HepG2 (cell line): Measurements from ENCODE around the gene VIT. TPM values are rescaled to one million over a fixed set of nuclear protein-coding genes. Genes with fewer than 3 reads are reported as not detected.

Source experiments
- ATAC-seq: fragments of 200-7000 bp; cut with Tn5 transposase; 3 replicates; pipeline ENCODE4 v1.9.1; 2020; ENCODE audit warnings: mild to moderate bottlenecking, moderate library complexity
- BruUV-seq: library from RNA; stranded (reverse); fragments of 400-500 nt; replicated peaks from 2 replicates; lab custom pipeline; 2021; lab: Mats Ljungman, UMichigan
- CTCF ChIA-PET: fragments of 300-600 bp; formaldehyde crosslinking; extraction: SDS; loops from one replicate; lab custom pipeline; 2021; ENCODE audit warnings: low total read pairs, inconsistent platforms, low intra/inter-chr PET ratio; lab: Yijun Ruan, JAX
- POLR2A ChIA-PET: fragments of 350-600 bp; sonication (Branson Sonifier 250); formaldehyde crosslinking; loops from one replicate; lab custom pipeline; 2020; ENCODE audit warnings: antibody characterized with exemption, inconsistent platforms; lab: Yijun Ruan, JAX
- DNase-seq: peaks from one replicate; pipeline ENCODE4 v3.0.0-alpha.2; 2015; ENCODE audit warnings: low spot score
- FAIRE-seq: peaks from 3 replicates; lab custom pipeline; 2011; peaks lifted over from hg19 to GRCh38; lab: Jason Lieb, UNC
- H2AFZ ChIP-seq: one replicate; pipeline ENCODE4 v1.6.1; 2011; ENCODE audit warnings: low read length, inconsistent platforms
- H3K27ac ChIP-seq: fragments of 300-600 bp; 3 replicates; pipeline ENCODE4 v1.8.0; 2011; ENCODE audit warnings: mixed run types, mild to moderate bottlenecking, mixed read lengths, low read length, inconsistent platforms; ENCODE audit not compliant: insufficient read depth; ENCODE audit errors: extremely low read length
- H3K27me3 ChIP-seq, 2 experiments: fragments of 200-600 bp in 1 of 2; 2 replicates in 1 of 2; 3 replicates in 1 of 2; pipeline versions ENCODE4 v1.6.0 to v1.8.0; 2011; ENCODE audit warnings: low read length in 2 of 2, mild to moderate bottlenecking in 2 of 2, moderate library complexity in 2 of 2, inconsistent platforms in 1 of 2; ENCODE audit not compliant: insufficient read depth in 2 of 2, control insufficient read depth in 1 of 2
- H3K36me3 ChIP-seq, 2 experiments: fragments of 200-600 bp in 1 of 2; replicated peaks in 1 of 2; 2 replicates in 1 of 2; 3 replicates in 1 of 2; pipeline versions ENCODE4 v1.5.1 to v1.8.0; 2011; ENCODE audit warnings: low read length in 2 of 2, inconsistent platforms in 1 of 2; ENCODE audit not compliant: insufficient read depth in 2 of 2, control insufficient read depth in 1 of 2
- H3K4me1 ChIP-seq: 2 replicates; pipeline ENCODE4 v1.5.1; 2012; ENCODE audit warnings: low read length, inconsistent platforms; ENCODE audit not compliant: insufficient read depth
- H3K4me2 ChIP-seq: 2 replicates; pipeline ENCODE4 v1.6.0; 2011; ENCODE audit warnings: low read depth, low read length, inconsistent platforms
- H3K4me3 ChIP-seq, 3 experiments: fragments of 200-600 bp in 1 of 3; sonication (generic), shearing (Covaris generic) in 1 of 3; replicated peaks in 1 of 3; 2 replicates each; pipeline ENCODE4 v1.5.1; 2011 to 2016; ENCODE audit warnings: low read length in 3 of 3, inconsistent platforms in 2 of 3, low read depth in 2 of 3, mild to moderate bottlenecking in 2 of 3, control low read depth in 1 of 3, mixed read lengths in 1 of 3; ENCODE audit not compliant: insufficient read depth in 1 of 3
- H3K79me2 ChIP-seq: one replicate; pipeline ENCODE4 v1.6.1; 2011; ENCODE audit warnings: low read length, inconsistent platforms; ENCODE audit not compliant: insufficient read depth
- H3K9ac ChIP-seq: 2 replicates; pipeline ENCODE4 v1.6.0; 2011; ENCODE audit warnings: mild to moderate bottlenecking, low read depth, low read length, inconsistent platforms; ENCODE audit not compliant: insufficient read depth
- H3K9me3 ChIP-seq: 2 replicates; pipeline ENCODE4 v1.5.1; 2012; ENCODE audit warnings: mild to moderate bottlenecking, low read length
- H4K20me1 ChIP-seq: 2 replicates; pipeline ENCODE4 v1.6.0; 2011; ENCODE audit warnings: inconsistent platforms, mild to moderate bottlenecking, low read length, moderate library complexity; ENCODE audit not compliant: insufficient read depth
- BRF2 ChIP-seq: sonication (generic); formaldehyde crosslinking; IDR thresholded peaks from 2 replicates; pipeline ENCODE4 v1.8.1; 2022; ENCODE audit warnings: mild to moderate bottlenecking, missing genetic modification reagents
- HHEX ChIP-seq: IDR thresholded peaks from 2 replicates; pipeline ENCODE4 v1.6.1; 2016; ENCODE audit warnings: control low read depth
- HIVEP1 ChIP-seq: sonication (generic); formaldehyde crosslinking; IDR thresholded peaks from 2 replicates; pipeline ENCODE4 v1.4.0; 2020; ENCODE audit warnings: mild to moderate bottlenecking, missing genetic modification reagents
- HNRNPK ChIP-seq: fragments of 200-400 bp; formaldehyde crosslinking; IDR thresholded peaks from 2 replicates; pipeline ENCODE4 v1.6.1; 2018; ENCODE audit warnings: low read length, low read depth, moderate library complexity, mild to moderate bottlenecking; ENCODE audit not compliant: poor library complexity, severe bottlenecking
- HOXA9 ChIP-seq: sonication (generic); formaldehyde crosslinking; IDR thresholded peaks from 2 replicates; pipeline ENCODE4 v1.8.1; 2022; ENCODE audit warnings: missing genetic modification reagents, mild to moderate bottlenecking, moderate library complexity, borderline replicate concordance
- KDM5B ChIP-seq: sonication (generic); formaldehyde crosslinking; IDR thresholded peaks from 2 replicates; pipeline ENCODE4 v1.4.0; 2020; ENCODE audit warnings: missing genetic modification reagents, mild to moderate bottlenecking, borderline replicate concordance
- MIER3 ChIP-seq: IDR thresholded peaks from 2 replicates; pipeline ENCODE4 v1.6.1; 2016; ENCODE audit warnings: missing compliant biosample characterization, borderline replicate concordance
- MTF2 ChIP-seq: sonication (generic); formaldehyde crosslinking; IDR thresholded peaks from 2 replicates; pipeline ENCODE4 v1.5.0; 2020; ENCODE audit warnings: missing genetic modification reagents, borderline replicate concordance
- PHF20 ChIP-seq: sonication (generic); formaldehyde crosslinking; IDR thresholded peaks from 2 replicates; pipeline ENCODE4 v1.5.0; 2020; ENCODE audit warnings: mild to moderate bottlenecking, missing genetic modification reagents
- TARDBP ChIP-seq: sonication (generic); formaldehyde crosslinking; IDR thresholded peaks from 2 replicates; pipeline ENCODE4 v1.8.0; 2022; ENCODE audit warnings: mild to moderate bottlenecking, missing genetic modification reagents
- TERF1 ChIP-seq: sonication (generic); formaldehyde crosslinking; IDR thresholded peaks from 2 replicates; pipeline ENCODE4 v1.8.0; 2022; ENCODE audit warnings: mild to moderate bottlenecking, missing genetic modification reagents, moderate library complexity
- YY1 ChIP-seq: IDR thresholded peaks from 2 replicates; pipeline ENCODE4 v1.6.1; 2011; ENCODE audit warnings: low read length, low read depth, moderate library complexity, mild to moderate bottlenecking; ENCODE audit not compliant: insufficient read depth, insufficient replicate concordance
- ZBTB33 ChIP-seq: sonication (generic); formaldehyde crosslinking; IDR thresholded peaks from 2 replicates; pipeline ENCODE4 v1.4.0; 2020; ENCODE audit warnings: missing genetic modification reagents
- ZFY ChIP-seq: sonication (generic); formaldehyde crosslinking; IDR thresholded peaks from 2 replicates; pipeline ENCODE4 v1.4.0; 2020; ENCODE audit warnings: missing genetic modification reagents
- ZNF496 ChIP-seq: sonication (generic); formaldehyde crosslinking; IDR thresholded peaks from 2 replicates; pipeline ENCODE4 v1.8.1; 2023; ENCODE audit warnings: mild to moderate bottlenecking, moderate library complexity, missing genetic modification reagents; ENCODE audit not compliant: insufficient replicate concordance
- ZNF552 ChIP-seq: sonication (generic); formaldehyde crosslinking; IDR thresholded peaks from 2 replicates; pipeline ENCODE4 v1.9.0; 2022; ENCODE audit warnings: missing genetic modification reagents, mild to moderate bottlenecking, borderline replicate concordance
- ZNF574 ChIP-seq: sonication (generic); formaldehyde crosslinking; IDR thresholded peaks from 2 replicates; pipeline ENCODE4 v1.4.0; 2020; ENCODE audit warnings: missing genetic modification reagents
- ZNF75D ChIP-seq: sonication (generic); formaldehyde crosslinking; IDR thresholded peaks from 2 replicates; pipeline ENCODE4 v1.8.1; 2023; ENCODE audit warnings: missing genetic modification reagents, mild to moderate bottlenecking, borderline replicate concordance
- in situ Hi-C: cut with HindIII; loops from 2 replicates; pipeline ENCODE4 v1.10.0; 2017; ENCODE audit warnings: low pct_unique_long_range_greater_than_20kb; ENCODE audit not compliant: extremely low pct_ligation_motif_present
- intact Hi-C: fragments of 100-400 bp; cut with micrococcal nuclease; formaldehyde crosslinking; loops from one replicate; pipeline ENCODE4 v1.10.0; 2022; ENCODE audit not compliant: unreplicated experiment
- polyA plus RNA-seq, 8 experiments: library from polyadenylated mRNA; depleted of rRNA in 3 of 8; stranded (reverse) in 7 of 8; unstranded in 1 of 8; fragments of >200 nt; fragmentation: Illumina TruSeq in 4 of 8; extraction: Trizol in 4 of 8; gene quantifications; 2 replicates each; pipeline versions ENCODE4 v1.2.1 to v1.2.3, GENCODE V29; 2011 to 2016; ENCODE audit warnings: low read depth in 4 of 8, missing spikeins in 1 of 8, mixed read lengths in 1 of 8; ENCODE audit not compliant: insufficient read depth in 1 of 8
- total RNA-seq, 5 experiments: library from RNA; depleted of rRNA; stranded (reverse); fragments of >200 nt; fragmentation: Illumina TruSeq; extraction: Trizol; gene quantifications; 2 replicates each; pipeline ENCODE4 v1.2.3, GENCODE V29; 2016; ENCODE audit warnings: low read depth in 1 of 5

The VIT gene
- total and polyA plus RNA-seq, 2 of the 13 experiments (the other 11 are each of a cell fraction or from before 2014, with no cell fraction given), result not detected

GRCh38 chr2:36675579-36676282 lies 20.8 kb upstream of the VIT start:
- Histone ChIP-seq H4K20me1 (no peaks in the 10 kb centered on the region), H3K9ac (no peak overlapping the region), H3K36me3 (no peaks in the 10 kb centered on the region), H3K27me3 (no peaks in the 10 kb centered on the region; a peak in 1 of 5 replicates), H3K79me2 (no peaks in the 10 kb centered on the region), H3K9me3 (peaks cover 9% of the 10 kb centered on the region; the same call in 1 of the 2 replicates), H3K4me3 (no peak overlapping the region), H3K4me1 (no peaks in the 10 kb centered on the region), H2AFZ (no peak overlapping the region), H3K4me2 (no peak overlapping the region), H3K27ac (no peak overlapping the region)
- ATAC-seq (no peak), DNase-seq (no peak), FAIRE-seq (no peak)
- POLR2A ChIA-PET, result no interaction called here
- CTCF ChIA-PET, result no interaction called here
- in situ Hi-C loops (loop anchor here (10.0 kb wide), 1 partner anchor 801 kb away; no protein-coding TSS in a partner anchor), intact Hi-C loops (no loop called here)
- no TSS peak for BruUV-seq
- TF ChIP-seq HIVEP1 (CRISPR knock-in tag) (no peak), ZBTB33 (CRISPR knock-in tag) (no peak), KDM5B (CRISPR knock-in tag) (no peak), BRF2 (CRISPR knock-in tag) (no peak), YY1 (no peak), MIER3 (no peak), MTF2 (CRISPR knock-in tag) (no peak), ZNF574 (CRISPR knock-in tag) (no peak), ZNF75D (CRISPR knock-in tag) (no peak), TERF1 (CRISPR knock-in tag) (no peak), ZFY (CRISPR knock-in tag) (no peak), HOXA9 (CRISPR knock-in tag) (no peak), ZNF496 (no peak), HNRNPK (no peak), PHF20 (no peak), TARDBP (no peak), HHEX (CRISPR knock-in tag) (no peak), ZNF552 (CRISPR knock-in tag) (no peak)
